Activated CD8-positive, alpha-beta memory T cell treated with anti-CD3 and anti-CD28 coated beads, Interleukin-2, amount 10 ng/mL, durations not matched to agents 7 days and 5 days (primary cell): ENCODE measurements around the gene OGG1. TPM values are rescaled to one million over a fixed set of nuclear protein-coding genes. Genes with fewer than 3 reads are reported as not detected.
A peak's percentile ranks its signal among the peaks of the same experiment; 100 is the strongest.

Source experiments
- ATAC-seq: fragments of 150-1000 bp; cut with Tn5 transposase; one replicate; pipeline ENCODE4 v1.10.0; 2021; ENCODE audit warnings: moderate library complexity
- CTCF ChIA-PET: fragments of 350-600 bp; sonication (Branson Sonifier 250); formaldehyde crosslinking; loops from one replicate; lab custom pipeline; 2021; ENCODE audit warnings: antibody characterized with exemption; lab: Charles Lee
- DNase-seq: peaks from one replicate; pipeline ENCODE4 v3.0.0-alpha.2; 2020
- H3K27ac Mint-ChIP-seq: one replicate; pipeline ENCODE4 v1.8.0; 2021; ENCODE audit warnings: mild to moderate bottlenecking, mixed read lengths
- H3K27me3 Mint-ChIP-seq: one replicate; pipeline ENCODE4 v1.8.0; 2021; ENCODE audit warnings: mixed read lengths
- H3K36me3 Mint-ChIP-seq: one replicate; pipeline ENCODE4 v1.8.0; 2021; ENCODE audit warnings: mild to moderate bottlenecking, mixed read lengths
- H3K4me1 Mint-ChIP-seq: one replicate; pipeline ENCODE4 v1.8.0; 2021; ENCODE audit warnings: mixed read lengths
- H3K4me3 Mint-ChIP-seq: one replicate; pipeline ENCODE4 v1.8.0; 2021; ENCODE audit warnings: mild to moderate bottlenecking, moderate library complexity, mixed read lengths
- H3K9me3 Mint-ChIP-seq: one replicate; pipeline ENCODE4 v1.8.0; 2022; ENCODE audit warnings: low read depth, mixed read lengths
- total RNA-seq, 2 experiments: library from RNA; stranded (reverse); gene quantifications; one replicate each; pipeline ENCODE4 v1.2.3, GENCODE V29; 2021

The OGG1 gene
- total RNA-seq, 2 experiments from 2014 or later, result 32.1 to 34.5 TPM

DNA sequence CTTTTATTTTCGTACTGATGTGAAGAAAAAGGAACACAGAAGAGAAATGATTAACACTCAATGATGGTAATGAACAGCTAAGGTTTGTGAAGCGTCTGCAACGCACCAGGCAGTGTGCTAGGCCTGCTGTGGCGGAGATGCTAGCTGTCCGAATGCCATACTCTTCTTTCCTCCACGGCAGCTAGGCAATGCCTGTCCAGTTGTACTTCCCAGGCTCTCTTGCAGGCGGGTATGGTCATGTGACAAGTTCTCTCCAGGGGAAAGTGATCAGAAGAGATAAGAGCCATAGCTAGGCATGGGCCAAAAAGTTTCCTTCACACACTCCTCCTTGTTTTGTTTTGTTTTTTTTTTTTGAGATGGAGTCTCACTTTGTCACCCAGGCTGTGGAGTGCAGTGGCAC, 35.9 kb downstream of the OGG1 start:
- peaks cover 41% of the 10 kb centered on the region for H3K4me1 Mint-ChIP-seq
- H3K27me3 Mint-ChIP-seq, result no peaks in the 10 kb centered on the region
- CTCF ChIA-PET, result no interaction called here
- DNase-seq, result no peak
- H3K36me3 Mint-ChIP-seq, result peaks cover 57% of the 10 kb centered on the region
- ATAC-seq, result no peak
- no peaks in the 10 kb centered on the region for H3K9me3 Mint-ChIP-seq
- H3K27ac Mint-ChIP-seq, result peak overlapping the region; percentile 30
- H3K4me3 Mint-ChIP-seq, result no peak overlapping the region

GRCh38 chr3:9786209-9786739, 36.5 kb downstream of the OGG1 start:
- ATAC-seq (no peak), DNase-seq (no peak)
- Mint-ChIP-seq H3K36me3 (peaks cover 60% of the 10 kb centered on the region), H3K27me3 (no peaks in the 10 kb centered on the region), H3K27ac (no peak overlapping the region), H3K4me3 (no peak overlapping the region), H3K9me3 (no peaks in the 10 kb centered on the region), H3K4me1 (peaks cover 41% of the 10 kb centered on the region)
- CTCF ChIA-PET, result no interaction called here

DNA sequence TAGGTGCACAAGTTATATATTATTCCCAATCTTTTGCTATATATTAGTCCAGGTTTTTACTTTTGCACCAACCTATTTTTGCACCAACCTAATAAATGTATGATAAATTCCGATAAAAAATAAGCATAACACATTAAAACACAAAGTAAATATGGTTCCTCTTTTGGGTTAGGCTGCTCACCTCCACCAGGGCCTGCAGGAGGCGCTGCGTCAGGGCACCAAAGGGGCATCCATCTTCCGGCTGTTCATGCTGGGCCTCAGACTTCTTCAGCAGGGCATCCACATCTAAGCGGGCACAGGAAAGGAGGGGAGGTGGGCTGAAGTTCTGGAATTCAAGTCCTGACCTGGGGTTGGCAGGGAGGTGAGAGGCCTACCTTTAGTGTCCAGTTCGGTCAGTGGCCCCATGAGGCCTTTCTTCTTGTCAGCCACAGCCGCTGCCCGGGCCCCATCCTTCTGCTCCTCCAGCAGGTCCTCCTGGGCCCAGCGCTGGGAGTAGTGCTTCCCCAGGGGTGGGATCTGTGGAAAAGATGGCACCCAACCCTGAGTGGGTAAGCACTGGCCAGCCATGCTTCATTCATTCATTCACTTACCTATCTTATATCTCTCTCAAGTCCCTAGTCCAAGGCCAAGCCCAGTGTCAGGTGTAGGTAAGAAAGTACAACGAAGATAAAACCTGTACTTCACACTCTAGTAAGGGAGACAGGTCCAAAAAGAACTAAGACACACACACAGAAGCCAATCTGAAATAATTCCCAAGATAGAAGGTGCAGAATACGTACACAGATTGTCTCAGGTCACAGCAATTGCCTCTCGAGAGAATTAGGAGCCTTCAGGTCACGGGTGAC, 37.3 kb downstream of the OGG1 start:
- H3K27ac Mint-ChIP-seq, result peak overlapping the region; percentile 60
- no peaks in the 10 kb centered on the region for H3K27me3 Mint-ChIP-seq
- H3K36me3 Mint-ChIP-seq, result peaks cover 56% of the 10 kb centered on the region
- CTCF ChIA-PET, result no interaction called here
- H3K4me3 Mint-ChIP-seq, result no peak overlapping the region
- peaks cover 42% of the 10 kb centered on the region for H3K4me1 Mint-ChIP-seq
- H3K9me3 Mint-ChIP-seq, result no peaks in the 10 kb centered on the region
- DNase-seq, result no peak
- no peak for ATAC-seq

GRCh38 chr3:9787714-9788113, 38.0 kb downstream of the OGG1 start:
- H3K27ac Mint-ChIP-seq, result peak overlapping the region; percentile 60
- peaks cover 53% of the 10 kb centered on the region for H3K36me3 Mint-ChIP-seq
- H3K4me1 Mint-ChIP-seq, result peaks cover 36% of the 10 kb centered on the region
- no peaks in the 10 kb centered on the region for H3K9me3 Mint-ChIP-seq
- H3K27me3 Mint-ChIP-seq, result no peaks in the 10 kb centered on the region
- ATAC-seq, result no peak
- CTCF ChIA-PET, result no interaction called here
- H3K4me3 Mint-ChIP-seq, result no peak overlapping the region
- DNase-seq, result no peak

- no peak for ATAC-seq
- Mint-ChIP-seq H3K27me3 (no peaks in the 10 kb centered on the region), H3K27ac (peak overlapping the region; percentile 100), H3K4me1 (peaks cover 51% of the 10 kb centered on the region), H3K4me3 (peak overlapping the region; percentile 97), H3K9me3 (no peaks in the 10 kb centered on the region), H3K36me3 (peaks cover 53% of the 10 kb centered on the region)
- DNase-seq, result no peak
- CTCF ChIA-PET, result interaction anchor here (0.8 to 3.1 kb wide), 4 partner anchors 9 to 64 kb away, joined by 3 to 24 read pairs (median 4); partner anchors contain the start of gene TTLL3
Observed at GRCh38 chr3:9791127-9791526, 41.4 kb downstream of the OGG1 start.

- H3K27me3 Mint-ChIP-seq, result no peaks in the 10 kb centered on the region
- H3K4me3 Mint-ChIP-seq, result peak overlapping the region; percentile 97
- CTCF ChIA-PET, result interaction anchor here (1.0 to 3.1 kb wide), 8 partner anchors 10 to 530 kb away, joined by 4 to 24 read pairs (median 8); partner anchors contain the start of genes BRPF1, OGG1, SEC13 and TTLL3
- peaks cover 51% of the 10 kb centered on the region for H3K4me1 Mint-ChIP-seq
- ATAC-seq, result no peak
- no peak for DNase-seq
- H3K36me3 Mint-ChIP-seq, result peaks cover 47% of the 10 kb centered on the region
- no peaks in the 10 kb centered on the region for H3K9me3 Mint-ChIP-seq
- H3K27ac Mint-ChIP-seq, result peak overlapping the region; percentile 100
Observed at GRCh38 chr3:9791790-9792404, 42.1 kb downstream of the OGG1 start.

- no peaks in the 10 kb centered on the region for H3K27me3 Mint-ChIP-seq
- H3K9me3 Mint-ChIP-seq, result no peaks in the 10 kb centered on the region
- peaks cover 51% of the 10 kb centered on the region for H3K36me3 Mint-ChIP-seq
- CTCF ChIA-PET, result interaction anchor here (0.6 to 3.1 kb wide), 13 partner anchors 10 to 529 kb away, joined by 3 to 24 read pairs (median 7); partner anchors contain the start of genes BRPF1, CRELD1, OGG1 and SEC13
- H3K4me1 Mint-ChIP-seq, result peaks cover 52% of the 10 kb centered on the region
- peak within 1 kb of the TSS; percentile 97 for H3K4me3 Mint-ChIP-seq
- peak within 1 kb of the TSS; percentile 100 for H3K27ac Mint-ChIP-seq
- DNase-seq (peak; percentile 96), ATAC-seq (peak; percentile 88)
Observed at GRCh38 chr3:9792405-9793160, 42.8 kb downstream of the OGG1 start, which contains the start of the genes ARPC4 and TADA3. Gene ARPC4, plus strand, starts transcription at chr3:9793082. Its CDS starts 40 bp downstream, at chr3:9793122. Gene TADA3, minus strand, starts transcription at chr3:9792473. Its CDS starts 1,007 bp downstream, at chr3:9791466.

DNA sequence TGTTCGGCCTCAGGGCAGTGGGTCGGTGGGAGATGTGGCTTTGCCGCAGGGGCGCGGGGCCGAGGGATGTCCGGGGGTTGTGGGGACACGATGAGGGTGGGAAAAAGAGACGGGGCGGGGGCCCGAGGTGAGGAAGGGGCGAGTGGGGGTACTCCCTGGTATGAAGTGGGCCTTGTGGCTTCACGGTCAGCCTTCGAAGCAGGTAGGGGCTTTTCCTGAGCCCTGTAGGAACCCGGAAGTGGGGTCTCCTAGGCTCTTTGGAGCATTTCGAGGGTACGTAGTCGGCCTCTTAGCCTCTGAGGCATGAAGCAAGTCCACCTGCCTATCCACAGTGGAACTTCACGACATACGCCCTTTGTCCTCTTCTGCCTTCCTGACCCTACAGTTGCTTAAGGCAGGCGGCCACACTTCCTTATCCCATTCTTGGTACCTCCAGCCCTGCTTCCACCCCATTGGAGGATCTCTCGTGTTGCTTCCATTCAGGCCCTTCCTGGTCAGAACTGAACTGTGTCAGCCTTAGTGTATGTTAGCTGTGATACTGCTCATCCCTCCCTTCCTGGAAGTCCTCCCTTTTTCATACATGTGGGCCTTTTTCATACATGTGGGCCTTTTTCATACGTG, 43.5 kb downstream of the OGG1 start:
- DNase-seq (peak; percentile 69), ATAC-seq (peak; percentile 20)
- H3K4me3 Mint-ChIP-seq, result peak overlapping the region; percentile 97
- peak overlapping the region; percentile 100 for H3K27ac Mint-ChIP-seq
- H3K4me1 Mint-ChIP-seq, result peaks cover 49% of the 10 kb centered on the region
- H3K9me3 Mint-ChIP-seq, result no peaks in the 10 kb centered on the region
- no peaks in the 10 kb centered on the region for H3K27me3 Mint-ChIP-seq
- peaks cover 54% of the 10 kb centered on the region for H3K36me3 Mint-ChIP-seq
- CTCF ChIA-PET, result interaction anchor here (0.6 to 3.1 kb wide), 13 partner anchors 11 to 528 kb away, joined by 3 to 24 read pairs (median 7); partner anchors contain the start of genes BRPF1, CRELD1, OGG1 and SEC13

GRCh38 chr3:9794400-9794799, 44.6 kb downstream of the OGG1 start:
- H3K36me3 Mint-ChIP-seq, result peaks cover 53% of the 10 kb centered on the region
- peak overlapping the region; percentile 81 for H3K27ac Mint-ChIP-seq
- H3K9me3 Mint-ChIP-seq, result no peaks in the 10 kb centered on the region
- DNase-seq (no peak), ATAC-seq (no peak)
- H3K4me1 Mint-ChIP-seq, result peaks cover 49% of the 10 kb centered on the region
- peak overlapping the region; percentile 97 for H3K4me3 Mint-ChIP-seq
- no peaks in the 10 kb centered on the region for H3K27me3 Mint-ChIP-seq
- CTCF ChIA-PET, result interaction anchor here (1.2 to 2.7 kb wide), 5 partner anchors 10 to 62 kb away, joined by 3 to 12 read pairs (median 10); partner anchors contain the start of gene BRPF1

DNA sequence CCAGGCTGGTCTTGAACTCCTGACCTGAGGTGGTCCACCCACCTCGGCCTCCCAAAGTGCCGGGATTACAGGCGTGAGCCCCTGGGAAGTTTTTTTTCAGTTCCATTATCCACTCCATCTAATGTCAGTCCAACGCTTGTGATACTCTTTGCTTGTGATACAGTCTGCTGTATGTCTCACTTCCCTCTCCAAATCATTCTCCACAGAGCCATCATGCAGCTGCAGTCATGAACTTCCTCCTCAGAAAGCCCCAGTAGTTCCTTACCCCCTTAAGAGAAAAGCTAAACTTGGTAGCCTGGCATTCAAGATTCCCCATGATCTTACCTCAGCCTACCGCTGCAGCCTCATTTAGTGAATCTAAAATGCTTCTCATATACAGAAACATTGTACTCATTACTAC, 45.5 kb downstream of the OGG1 start:
- DNase-seq (no peak), ATAC-seq (no peak)
- no peaks in the 10 kb centered on the region for H3K9me3 Mint-ChIP-seq
- H3K4me1 Mint-ChIP-seq, result peaks cover 46% of the 10 kb centered on the region
- H3K4me3 Mint-ChIP-seq, result peak overlapping the region; percentile 28
- CTCF ChIA-PET, result interaction anchor here (1.2 to 2.3 kb wide), 2 partner anchors 10 to 24 kb away, joined by 3 to 9 read pairs; no protein-coding TSS in a partner anchor
- H3K27me3 Mint-ChIP-seq, result no peaks in the 10 kb centered on the region
- H3K36me3 Mint-ChIP-seq, result peaks cover 54% of the 10 kb centered on the region
- peak overlapping the region; percentile 81 for H3K27ac Mint-ChIP-seq

DNA sequence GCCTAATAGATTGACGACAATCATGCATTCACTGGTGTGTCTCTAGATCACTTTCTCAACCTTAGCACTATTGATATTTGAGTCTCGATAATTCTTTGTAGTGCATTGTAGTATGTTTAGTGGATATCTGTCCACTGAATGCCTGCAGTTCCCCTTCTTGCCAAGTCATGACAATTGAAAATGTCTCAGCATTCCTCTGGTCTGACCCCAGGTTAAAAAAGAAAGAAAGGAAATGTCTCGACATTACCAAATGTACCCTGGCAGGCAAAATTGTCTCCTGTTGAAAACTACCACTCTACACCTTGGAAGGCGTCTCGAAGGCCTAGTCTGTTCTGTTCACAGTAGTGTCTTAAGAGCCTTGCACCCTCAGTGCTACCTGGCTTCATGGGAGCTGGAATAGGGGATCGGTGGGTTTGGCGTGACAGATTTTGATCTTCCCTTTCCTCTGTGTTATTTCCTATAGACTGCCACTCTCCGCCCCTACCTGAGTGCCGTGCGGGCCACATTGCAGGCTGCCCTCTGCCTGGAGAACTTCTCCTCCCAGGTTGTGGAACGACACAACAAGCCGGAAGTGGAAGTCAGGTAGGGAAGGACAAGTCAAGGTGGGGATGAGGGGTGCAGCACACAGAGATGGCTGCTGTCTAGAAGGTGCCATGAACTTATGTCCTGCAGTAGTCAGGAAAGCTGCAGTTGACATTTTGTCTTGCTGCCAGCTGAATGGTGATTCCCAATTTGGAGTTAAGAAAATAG, 47.6 kb downstream of the OGG1 start:
- Mint-ChIP-seq H3K4me1 (peaks cover 29% of the 10 kb centered on the region), H3K27ac (no peak overlapping the region), H3K36me3 (peaks cover 61% of the 10 kb centered on the region), H3K9me3 (no peaks in the 10 kb centered on the region), H3K4me3 (no peak overlapping the region), H3K27me3 (no peaks in the 10 kb centered on the region)
- CTCF ChIA-PET, result interaction anchor here (2.3 kb wide), 1 partner anchor 8 kb away, joined by 9 read pairs; no protein-coding TSS in a partner anchor
- ATAC-seq, result no peak
- no peak for DNase-seq
